Vagina (tissue), 2 donors: ENCODE results near the gene SUPT3H.

Source experiments
- POLR2A ChIP-seq, 2 donors: fragments of 450-650 bp; IDR thresholded peaks; one replicate each; pipeline ENCODE4 v1.6.1; 2017; ENCODE audit warnings: antibody characterized with exemption in 2 of 2, mild to moderate bottlenecking in 2 of 2, moderate library complexity in 2 of 2
- TF ChIP-seq, protein P1 (sequence below), 3 experiments: fragments of 450-650 bp in 2 of 3; fragments of 200-600 bp in 1 of 3; sonication (generic) in 1 of 3; IDR thresholded peaks; one replicate each; pipeline ENCODE4 v1.5.1; 2017 to 2019; ENCODE audit warnings: antibody characterized with exemption in 3 of 3, mild to moderate bottlenecking in 2 of 3, moderate library complexity in 2 of 3

GRCh38 chr6:45171380-45171779, 206.4 kb downstream of the SUPT3H start:
- TF ChIP-seq, protein P1, sequence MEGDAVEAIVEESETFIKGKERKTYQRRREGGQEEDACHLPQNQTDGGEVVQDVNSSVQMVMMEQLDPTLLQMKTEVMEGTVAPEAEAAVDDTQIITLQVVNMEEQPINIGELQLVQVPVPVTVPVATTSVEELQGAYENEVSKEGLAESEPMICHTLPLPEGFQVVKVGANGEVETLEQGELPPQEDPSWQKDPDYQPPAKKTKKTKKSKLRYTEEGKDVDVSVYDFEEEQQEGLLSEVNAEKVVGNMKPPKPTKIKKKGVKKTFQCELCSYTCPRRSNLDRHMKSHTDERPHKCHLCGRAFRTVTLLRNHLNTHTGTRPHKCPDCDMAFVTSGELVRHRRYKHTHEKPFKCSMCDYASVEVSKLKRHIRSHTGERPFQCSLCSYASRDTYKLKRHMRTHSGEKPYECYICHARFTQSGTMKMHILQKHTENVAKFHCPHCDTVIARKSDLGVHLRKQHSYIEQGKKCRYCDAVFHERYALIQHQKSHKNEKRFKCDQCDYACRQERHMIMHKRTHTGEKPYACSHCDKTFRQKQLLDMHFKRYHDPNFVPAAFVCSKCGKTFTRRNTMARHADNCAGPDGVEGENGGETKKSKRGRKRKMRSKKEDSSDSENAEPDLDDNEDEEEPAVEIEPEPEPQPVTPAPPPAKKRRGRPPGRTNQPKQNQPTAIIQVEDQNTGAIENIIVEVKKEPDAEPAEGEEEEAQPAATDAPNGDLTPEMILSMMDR (IDR thresholded peaks at IDR 0.05): no peak
- TF ChIP-seq POLR2A (IDR thresholded peaks at IDR 0.05): no peak
